Thymus (tissue), 14 donors: Measurements from ENCODE around the gene PGAP6. TPM values are rescaled to one million over a fixed set of nuclear protein-coding genes. Genes with fewer than 3 reads are reported as not detected.

Experiments
- DNase-seq, 9 donors: peaks; one replicate each; pipeline ENCODE4 v3.0.0-alpha.2; 2013; ENCODE audit warnings: low spot score in 9 of 9, low read depth in 6 of 9, missing footprints in 1 of 9
- H3K27ac ChIP-seq, 2 donors: one replicate each; pipeline ENCODE4 v1.5.1; 2013; ENCODE audit warnings: control low read depth in 1 of 2, low read depth in 1 of 2, low read length in 1 of 2, mild to moderate bottlenecking in 1 of 2, moderate library complexity in 1 of 2
- H3K27me3 ChIP-seq, 2 donors: one replicate each; pipeline ENCODE4 v1.5.1; 2013; ENCODE audit warnings: low read length in 1 of 2; ENCODE audit not compliant: control insufficient read depth in 2 of 2, insufficient read depth in 1 of 2
- H3K36me3 ChIP-seq, 2 donors: one replicate each; pipeline ENCODE4 v1.5.1; 2013; ENCODE audit warnings: low read length in 1 of 2, mild to moderate bottlenecking in 1 of 2, moderate library complexity in 1 of 2; ENCODE audit not compliant: control insufficient read depth in 2 of 2, insufficient read depth in 2 of 2
- H3K4me1 ChIP-seq, 2 donors: one replicate each; pipeline ENCODE4 v1.5.1; 2013; ENCODE audit warnings: low read length in 2 of 2; ENCODE audit not compliant: control insufficient read depth in 2 of 2, insufficient read depth in 2 of 2
- H3K4me3 ChIP-seq, 2 donors: one replicate each; pipeline ENCODE4 v1.5.1; 2013; ENCODE audit warnings: low read length in 2 of 2, control low read depth in 1 of 2, mild to moderate bottlenecking in 1 of 2
- H3K9me3 ChIP-seq, 2 donors: one replicate each; pipeline ENCODE4 v1.5.1; 2013; ENCODE audit warnings: low read length in 1 of 2, mild to moderate bottlenecking in 1 of 2; ENCODE audit not compliant: control insufficient read depth in 2 of 2, insufficient read depth in 1 of 2
- WGBS: extraction: QIAGEN DNeasy Blood & Tissue Kit; methylation state at CpG from one replicate; pipeline ENCODE4 v1.1.7; 2013; 5-methylcytosine and 5-hydroxymethylcytosine counted together
- long read RNA-seq, 10 donors: transcript quantifications; one replicate each; lab custom pipeline, GENCODE V29; 2026
- polyA plus RNA-seq: library from polyadenylated mRNA; stranded (reverse); fragments of 200-250 nt; gene quantifications from one replicate; pipeline ENCODE4 v1.2.3, GENCODE V29; 2013
- total RNA-seq: library from RNA; stranded (reverse); fragments of 120-200 nt; gene quantifications from one replicate; pipeline ENCODE4 v1.2.4, GENCODE V29; 2013
- donor health status: healthy.

PGAP6 gene
- total RNA-seq (22.1 TPM), polyA plus RNA-seq (47.4 TPM)
- long read RNA-seq, donor 1, result 0 reads
- long read RNA-seq, donor 2, result 0 reads
- long read RNA-seq, donor 3, partial matches to known transcripts, result 42 of 123 reads
- long read RNA-seq, donor 3, other reads (novel, unspliced or antisense), result 76 of 123 reads
- long read RNA-seq, donor 4, partial matches to known transcripts, result 0 of 1 reads
- long read RNA-seq, donor 4, other reads (novel, unspliced or antisense), result 0 of 1 reads
- long read RNA-seq, donor 5, partial matches to known transcripts, result 5 of 9 reads
- long read RNA-seq, donor 5, other reads (novel, unspliced or antisense), result 0 of 9 reads
- long read RNA-seq, donor 6, partial matches to known transcripts, result 0 of 4 reads
- long read RNA-seq, donor 6, other reads (novel, unspliced or antisense), result 0 of 4 reads
- long read RNA-seq, donor 7, partial matches to known transcripts, result 145 of 148 reads
- long read RNA-seq, donor 7, other reads (novel, unspliced or antisense), result 0 of 148 reads
- long read RNA-seq, donor 8, partial matches to known transcripts, result 0 of 2 reads
- long read RNA-seq, donor 8, other reads (novel, unspliced or antisense), result 0 of 2 reads
- long read RNA-seq, donor 9, partial matches to known transcripts, result 6 of 6 reads
- long read RNA-seq, donor 9, other reads (novel, unspliced or antisense), result 0 of 6 reads
- long read RNA-seq, donor 10, partial matches to known transcripts, result 29 of 79 reads
- long read RNA-seq, donor 10, other reads (novel, unspliced or antisense), result 48 of 79 reads

GRCh38 chr16:381789-382717 is at the start of gene PGAP6:
Gene PGAP6 (minus strand): TSS chr16:381978. CDS start chr16:381821, 157 bp downstream.
- no peaks in the 10 kb centered on the region for H3K9me3 ChIP-seq
- under 1% methylated on average over 118 of the region's 123 CpGs for WGBS
- peaks cover 0 to 27% of the 10 kb centered on the region in 2 donors for H3K27me3 ChIP-seq
- DNase-seq, result peak in 3 of 9 donors; percentile 52 to 67 (median 59)
- peak within 1 kb of the TSS in 1 of 2 donors; percentile 78 for H3K27ac ChIP-seq
- H3K36me3 ChIP-seq, result peaks cover 5 to 9% of the 10 kb centered on the region in 2 donors
- peaks cover 17 to 32% of the 10 kb centered on the region in 2 donors for H3K4me1 ChIP-seq
- H3K4me3 ChIP-seq, result peak within 1 kb of the TSS; percentile 68 to 93

GRCh38 chr16:430904-431303 is 49.1 kb upstream of the PGAP6 start:
- no peak overlapping the region for H3K4me3 ChIP-seq
- no peak overlapping the region for H3K27ac ChIP-seq
- H3K4me1 ChIP-seq, result peaks cover 13% of the 10 kb centered on the region in 2 donors
- no peak for DNase-seq
- peaks cover 3% of the 10 kb centered on the region in 2 donors for H3K36me3 ChIP-seq
- 98% methylated on average over 7 of the region's 7 CpGs for WGBS
- peaks cover 0 to 14% of the 10 kb centered on the region in 2 donors for H3K27me3 ChIP-seq
- H3K9me3 ChIP-seq, result no peaks in the 10 kb centered on the region

GRCh38 chr16:427250-427649 is 45.5 kb upstream of the PGAP6 start:
- Histone ChIP-seq H3K9me3 (no peaks in the 10 kb centered on the region), H3K4me3 (peak overlapping the region in 1 of 2 donors; percentile 7), H3K4me1 (peaks cover 16 to 22% of the 10 kb centered on the region in 2 donors), H3K36me3 (peaks cover 0 to 3% of the 10 kb centered on the region in 2 donors), H3K27ac (no peak overlapping the region), H3K27me3 (peaks cover 0 to 40% of the 10 kb centered on the region in 2 donors)
- WGBS, result 94% methylated on average over 10 of the region's 10 CpGs
- DNase-seq, result no peak

- WGBS, result 30% methylated on average over 13 of the region's 13 CpGs
- Histone ChIP-seq H3K27me3 (peaks cover 0 to 40% of the 10 kb centered on the region in 2 donors), H3K4me3 (peak overlapping the region; percentile 53 to 85), H3K36me3 (peaks cover 0 to 3% of the 10 kb centered on the region in 2 donors), H3K9me3 (no peaks in the 10 kb centered on the region), H3K4me1 (peaks cover 16 to 22% of the 10 kb centered on the region in 2 donors), H3K27ac (no peak overlapping the region)
- peak in 1 of 9 donors; percentile 6 for DNase-seq
Measured at GRCh38 chr16:426906-427249, 45.1 kb upstream of the PGAP6 start.

- H3K4me1 ChIP-seq, result peaks cover 16 to 22% of the 10 kb centered on the region in 2 donors
- 2% methylated on average over 97 of the region's 97 CpGs for WGBS
- peaks cover 0 to 3% of the 10 kb centered on the region in 2 donors for H3K36me3 ChIP-seq
- peak overlapping the region; percentile 53 to 85 for H3K4me3 ChIP-seq
- H3K9me3 ChIP-seq, result no peaks in the 10 kb centered on the region
- peaks cover 0 to 40% of the 10 kb centered on the region in 2 donors for H3K27me3 ChIP-seq
- H3K27ac ChIP-seq, result no peak overlapping the region
- peak in 2 of 9 donors; percentile 3 to 9 for DNase-seq
Measured at GRCh38 chr16:426115-426905, 44.5 kb upstream of the PGAP6 start.

- peaks cover 0 to 3% of the 10 kb centered on the region in 2 donors for H3K36me3 ChIP-seq
- H3K4me1 ChIP-seq, result peaks cover 16 to 22% of the 10 kb centered on the region in 2 donors
- no peaks in the 10 kb centered on the region for H3K9me3 ChIP-seq
- peaks cover 0 to 41% of the 10 kb centered on the region in 2 donors for H3K27me3 ChIP-seq
- peak overlapping the region in 1 of 2 donors; percentile 62 for H3K27ac ChIP-seq
- H3K4me3 ChIP-seq, result peak overlapping the region in 1 of 2 donors; percentile 85
- no peak for DNase-seq
- WGBS, result under 1% methylated on average over 63 of the region's 63 CpGs
Measured at GRCh38 chr16:425740-426114, 43.9 kb upstream of the PGAP6 start.

GRCh38 chr16:425082-425718 is 43.4 kb upstream of the PGAP6 start, which contains the start of gene RAB11FIP3:
Gene RAB11FIP3 (plus strand): TSS chr16:425649. CDS start chr16:426007, 358 bp downstream.
- Histone ChIP-seq H3K9me3 (no peaks in the 10 kb centered on the region), H3K27me3 (peaks cover 0 to 43% of the 10 kb centered on the region in 2 donors), H3K27ac (peak within 1 kb of the TSS; percentile 38 to 80), H3K4me3 (peak within 1 kb of the TSS; percentile 61 to 85), H3K4me1 (peaks cover 16 to 22% of the 10 kb centered on the region in 2 donors), H3K36me3 (peaks cover 0 to 3% of the 10 kb centered on the region in 2 donors)
- under 1% methylated on average over 77 of the region's 77 CpGs for WGBS
- DNase-seq, result peak; percentile 39 to 93 (median 84)
